Daoy (cell line): ENCODE measurements around the gene CDKN1B. TPM values are rescaled to one million over a fixed set of nuclear protein-coding genes. Genes with fewer than 3 reads are reported as not detected.
A peak's percentile ranks its signal among the peaks of the same experiment; 100 is the strongest.

ENCODE experiments used
- DNase-seq: peaks from one replicate; pipeline ENCODE4 v3.0.0-alpha.2; 2015; ENCODE audit warnings: low read depth
- total RNA-seq: library from RNA; depleted of rRNA; stranded (reverse); fragments of >200 nt; shearing (Covaris generic); gene quantifications from 2 replicates; pipeline ENCODE4 v1.2.3, GENCODE V29; 2014

Gene CDKN1B
- total RNA-seq, 1 experiment from 2014 or later, result 29.7 TPM

DNA sequence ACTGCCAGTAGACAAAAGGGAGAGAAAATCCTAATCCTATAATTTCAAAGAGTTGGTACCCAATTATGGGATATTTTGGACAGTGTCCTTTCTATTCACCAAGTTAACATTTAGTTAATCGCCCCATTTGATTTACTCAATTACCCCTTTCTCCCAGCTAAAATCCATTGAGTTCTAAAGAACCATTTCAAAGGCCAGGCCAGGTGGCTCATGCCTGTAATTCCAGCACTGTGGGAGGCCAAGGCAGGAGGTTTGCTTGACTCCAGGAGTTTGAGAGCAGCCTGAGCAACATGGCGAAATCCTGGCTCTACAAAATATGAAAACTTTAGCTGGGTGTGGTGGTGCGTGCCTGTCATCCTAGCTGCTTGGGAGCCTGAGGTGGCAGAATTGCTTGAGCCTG is 15.7 kb upstream of the CDKN1B start:
- DNase-seq, result no peak

GRCh38 chr12:12704593-12705230 is 12.5 kb upstream of the CDKN1B start:
- peak; percentile 90 for DNase-seq

- DNase-seq, result peak; percentile 25
Observed at GRCh38 chr12:12705838-12706520, 11.2 kb upstream of the CDKN1B start.

DNA sequence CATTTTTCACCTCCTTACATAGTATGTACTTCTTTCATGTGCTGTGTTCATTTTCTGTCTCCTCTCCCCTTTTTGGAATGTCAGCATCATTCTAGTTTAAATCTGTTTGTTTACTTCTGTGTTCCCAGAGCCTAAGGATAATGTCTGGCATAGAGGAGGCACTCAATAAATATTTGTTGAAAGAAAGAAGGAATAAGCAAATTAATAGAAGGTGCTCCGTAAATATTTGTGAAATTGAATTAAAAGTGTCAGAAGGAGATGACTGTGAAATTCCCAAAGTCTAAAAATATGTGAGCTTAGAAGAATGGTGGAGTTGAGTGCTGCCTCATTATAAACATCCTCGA is 3.3 kb upstream of the CDKN1B start:
- DNase-seq, result no peak

GRCh38 chr12:12714276-12715021 is 2.7 kb upstream of the CDKN1B start:
- no peak for DNase-seq

- DNase-seq, result no peak
Observed at GRCh38 chr12:12715128-12715458, 2.1 kb upstream of the CDKN1B start.

DNA sequence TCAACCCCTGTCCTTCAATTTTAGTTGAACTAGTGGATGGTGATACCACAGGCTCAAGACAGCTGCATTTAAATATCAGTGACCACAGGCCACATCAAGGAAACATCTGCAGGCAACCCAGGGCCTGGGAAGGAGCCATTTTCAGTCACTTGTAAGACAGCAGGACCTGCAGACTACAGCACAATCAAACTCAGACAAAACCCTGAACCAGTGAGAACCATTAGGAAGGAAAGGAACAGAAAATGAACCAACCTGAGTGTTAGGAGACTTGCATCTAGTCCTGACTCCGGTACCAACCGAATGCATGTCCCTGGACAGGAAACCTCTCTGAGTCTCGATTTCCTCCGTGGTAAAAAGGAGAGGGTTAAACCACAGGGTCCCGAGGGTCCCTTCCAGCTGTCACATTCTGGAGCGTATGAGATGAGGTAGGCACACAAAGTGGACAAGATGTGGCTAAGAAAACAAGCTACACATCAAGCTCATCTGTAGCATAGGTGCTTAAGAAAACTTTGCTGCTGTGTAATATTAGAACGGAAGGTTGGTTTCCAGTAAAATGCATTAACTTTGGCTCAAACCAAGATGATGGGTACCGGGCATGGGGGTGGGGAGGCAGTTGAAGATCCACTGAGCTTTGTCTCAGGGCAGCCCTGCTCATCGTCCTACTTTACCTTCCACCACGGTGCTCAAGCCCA is 1.6 kb upstream of the CDKN1B start:
- no peak for DNase-seq

- peak; percentile 27 for DNase-seq
Observed at GRCh38 chr12:12716151-12716792, 896 bp upstream of the CDKN1B start.

GRCh38 chr12:12717586-12718380 is 615 bp downstream of the CDKN1B start:
- peak; percentile 30 for DNase-seq

GRCh38 chr12:12718381-12718759 is 1.2 kb downstream of the CDKN1B start:
- DNase-seq, result no peak

DNA sequence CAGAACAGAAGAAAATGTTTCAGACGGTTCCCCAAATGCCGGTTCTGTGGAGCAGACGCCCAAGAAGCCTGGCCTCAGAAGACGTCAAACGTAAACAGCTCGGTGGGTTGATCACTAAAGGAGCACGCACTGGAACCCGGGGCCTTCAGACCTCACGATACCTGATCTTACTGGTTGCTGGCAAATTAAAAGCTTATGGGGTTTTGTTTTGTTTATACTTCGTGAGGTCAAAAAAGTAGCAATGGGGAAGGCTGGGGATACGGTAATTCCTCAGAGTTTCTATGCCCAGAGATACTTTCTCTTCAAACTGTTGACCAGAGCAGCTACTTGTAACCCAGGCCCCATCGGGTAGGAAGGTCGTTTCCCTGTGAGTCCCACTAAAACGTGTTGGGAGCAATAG is 1.7 kb downstream of the CDKN1B start:
- DNase-seq, result peak; percentile 33

GRCh38 chr12:12719496-12719895 is 2.3 kb downstream of the CDKN1B start:
- DNase-seq, result no peak

DNA sequence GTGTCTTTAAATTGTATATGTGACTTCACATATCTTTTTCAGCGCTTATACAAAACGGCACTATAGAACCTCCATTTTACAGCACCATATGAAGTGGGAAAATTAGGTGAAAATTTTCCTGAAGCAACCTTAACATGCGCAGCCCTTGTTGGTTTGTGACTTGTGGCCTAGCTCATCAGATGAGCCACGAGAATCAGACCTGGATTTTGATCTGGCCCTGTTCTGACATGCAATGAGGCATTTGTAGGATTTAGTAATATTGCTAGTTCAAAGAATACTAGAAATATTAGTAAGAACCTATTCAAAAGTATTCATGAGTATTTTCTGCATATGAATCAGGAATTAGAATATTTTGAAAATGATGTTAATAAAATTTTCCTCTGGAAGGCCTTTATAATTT is 2.9 kb downstream of the CDKN1B start:
- no peak for DNase-seq

GRCh38 chr12:12720672-12721161 is 3.5 kb downstream of the CDKN1B start:
- no peak for DNase-seq

- no peak for DNase-seq
Observed at GRCh38 chr12:12721176-12721751, 4.1 kb downstream of the CDKN1B start.

- no peak for DNase-seq
Observed at GRCh38 chr12:12721814-12722434, 4.8 kb downstream of the CDKN1B start.

GRCh38 chr12:12722435-12723148 is 5.4 kb downstream of the CDKN1B start:
- DNase-seq, result no peak

DNA sequence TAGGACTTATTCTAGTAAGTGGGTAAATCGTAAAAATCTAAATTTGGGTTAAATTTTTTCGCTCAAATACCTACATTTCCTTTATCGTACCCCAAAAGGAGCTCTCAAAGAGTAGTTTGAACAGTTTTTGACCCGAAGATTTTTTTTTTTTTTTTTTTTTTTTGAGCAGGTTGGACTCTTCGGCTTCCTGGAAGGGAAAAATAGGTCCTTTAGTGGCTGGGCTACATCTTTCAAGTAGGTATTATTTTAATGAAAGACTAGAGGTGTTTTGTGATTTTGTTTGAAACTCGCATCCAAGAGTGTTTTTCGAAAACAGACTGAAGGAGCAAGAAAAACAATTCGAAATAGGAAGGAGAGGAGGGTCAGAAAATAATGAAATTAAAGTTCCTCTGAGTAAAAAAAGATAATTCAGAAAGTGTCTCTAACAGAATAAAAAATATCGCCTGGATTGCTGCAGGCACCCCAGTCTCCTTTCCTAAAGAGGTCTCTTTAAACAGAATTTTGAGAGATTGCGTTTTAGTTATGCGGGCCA is 6.0 kb downstream of the CDKN1B start:
- no peak for DNase-seq

GRCh38 chr12:12723681-12724420 is 6.7 kb downstream of the CDKN1B start:
- peak; percentile 39 for DNase-seq
